Astrocyte (in vitro differentiated cells and primary cell): Measurements from ENCODE around the gene SYNE1. TPM values are rescaled to one million over a fixed set of nuclear protein-coding genes. Genes with fewer than 3 reads are reported as not detected.

Experiments
- DNase-seq: peaks from one replicate; pipeline ENCODE4 v3.0.0-alpha.2; 2010; ENCODE audit warnings: low read depth
- FAIRE-seq: peaks from 2 replicates; lab custom pipeline; 2011; peaks lifted over from hg19 to GRCh38; lab: Jason Lieb, UNC
- H2AFZ ChIP-seq: 2 replicates; pipeline ENCODE4 v1.6.0; 2012; ENCODE audit warnings: low read depth, low read length, inconsistent platforms
- H3K27ac ChIP-seq: 2 replicates; pipeline ENCODE4 v1.5.1; 2011; ENCODE audit warnings: low read depth, low read length, inconsistent platforms
- H3K27me3 ChIP-seq: 2 replicates; pipeline ENCODE4 v1.6.0; 2011; ENCODE audit warnings: low read length, inconsistent platforms; ENCODE audit not compliant: insufficient read depth
- H3K36me3 ChIP-seq: 2 replicates; pipeline ENCODE4 v1.5.1; 2011; ENCODE audit warnings: low read length, inconsistent platforms; ENCODE audit not compliant: insufficient read depth
- H3K4me1 ChIP-seq: 2 replicates; pipeline ENCODE4 v1.5.1; 2011; ENCODE audit warnings: low read length, inconsistent platforms; ENCODE audit not compliant: insufficient read depth
- H3K4me2 ChIP-seq: 2 replicates; pipeline ENCODE4 v1.6.0; 2012; ENCODE audit warnings: low read length, inconsistent platforms
- H3K4me3 ChIP-seq: 2 replicates; pipeline ENCODE4 v1.5.1; 2011; ENCODE audit warnings: low read depth, mild to moderate bottlenecking, low read length, inconsistent platforms; ENCODE audit not compliant: insufficient read depth
- H3K79me2 ChIP-seq: 2 replicates; pipeline ENCODE4 v1.6.0; 2012; ENCODE audit warnings: mild to moderate bottlenecking, low read length, inconsistent platforms; ENCODE audit not compliant: insufficient read depth
- H3K9ac ChIP-seq: 2 replicates; pipeline ENCODE4 v1.6.0; 2012; ENCODE audit warnings: mild to moderate bottlenecking, low read length, inconsistent platforms
- H3K9me3 ChIP-seq: 2 replicates; pipeline ENCODE4 v1.5.1; 2012; ENCODE audit warnings: low read depth, mild to moderate bottlenecking, low read length, inconsistent platforms; ENCODE audit not compliant: insufficient read depth
- H4K20me1 ChIP-seq: 2 replicates; pipeline ENCODE4 v1.6.0; 2012; ENCODE audit warnings: low read length, inconsistent platforms; ENCODE audit not compliant: insufficient read depth
- H3K27ac Mint-ChIP-seq: one replicate; pipeline ENCODE4 v1.8.0; 2021; ENCODE audit warnings: mild to moderate bottlenecking, mixed read lengths; ENCODE audit not compliant: unreplicated experiment
- H3K27me3 Mint-ChIP-seq: one replicate; pipeline ENCODE4 v1.8.0; 2021; ENCODE audit warnings: low read depth, mixed read lengths; ENCODE audit not compliant: unreplicated experiment
- H3K36me3 Mint-ChIP-seq: one replicate; pipeline ENCODE4 v1.8.0; 2021; ENCODE audit warnings: low read depth, mixed read lengths; ENCODE audit not compliant: unreplicated experiment
- H3K4me1 Mint-ChIP-seq: one replicate; pipeline ENCODE4 v1.8.0; 2021; ENCODE audit warnings: low read depth, mixed read lengths; ENCODE audit not compliant: unreplicated experiment
- H3K4me3 Mint-ChIP-seq: one replicate; pipeline ENCODE4 v1.8.0; 2021; ENCODE audit warnings: mild to moderate bottlenecking, moderate library complexity, mixed read lengths; ENCODE audit not compliant: unreplicated experiment
- H3K9me3 Mint-ChIP-seq: one replicate; pipeline ENCODE4 v1.8.0; 2021; ENCODE audit warnings: mild to moderate bottlenecking, mixed read lengths; ENCODE audit not compliant: unreplicated experiment
- CTCF ChIP-seq: IDR thresholded peaks from 2 replicates; pipeline ENCODE4 v1.5.1; 2011; ENCODE audit warnings: low read depth, mild to moderate bottlenecking, inconsistent platforms, low read length, moderate library complexity; ENCODE audit not compliant: insufficient read depth
- EZH2 ChIP-seq: IDR thresholded peaks from 2 replicates; pipeline ENCODE4 v1.6.1; 2012; ENCODE audit warnings: mild to moderate bottlenecking, low read length, inconsistent platforms; ENCODE audit not compliant: insufficient read depth
- total RNA-seq: library from RNA; stranded (reverse); gene quantifications from 2 replicates; pipeline ENCODE4 v1.2.1, GENCODE V29; 2021

Gene SYNE1
- total RNA-seq, 1 donor from 2014 or later = 66.5 TPM

GRCh38 chr6:152086223-152086873 lies 550.8 kb downstream of the SYNE1 start:
- H3K27ac Mint-ChIP-seq = no peak overlapping the region
- no peaks in the 10 kb centered on the region for H4K20me1 ChIP-seq
- no peaks in the 10 kb centered on the region for H3K36me3 Mint-ChIP-seq
- H3K4me2 ChIP-seq = peak overlapping the region; percentile 38
- H3K4me1 Mint-ChIP-seq = peaks cover 26% of the 10 kb centered on the region
- no peaks in the 10 kb centered on the region for H3K36me3 ChIP-seq
- no peak overlapping the region for H3K4me3 Mint-ChIP-seq
- H3K79me2 ChIP-seq = no peaks in the 10 kb centered on the region
- no peak for FAIRE-seq
- H3K4me3 ChIP-seq = no peak overlapping the region
- peaks cover 2% of the 10 kb centered on the region for H3K27me3 Mint-ChIP-seq
- H3K9me3 Mint-ChIP-seq = peaks cover 5% of the 10 kb centered on the region
- no peak overlapping the region for H2AFZ ChIP-seq
- DNase-seq = no peak
- peaks cover 30% of the 10 kb centered on the region for H3K4me1 ChIP-seq
- H3K9ac ChIP-seq = no peak overlapping the region
- TF ChIP-seq EZH2 (no peak), CTCF (no peak)
- peak overlapping the region; percentile 5 for H3K27ac ChIP-seq
- H3K27me3 ChIP-seq = no peaks in the 10 kb centered on the region
- no peaks in the 10 kb centered on the region for H3K9me3 ChIP-seq

- H3K4me3 Mint-ChIP-seq = no peak overlapping the region
- Histone ChIP-seq H4K20me1 (no peaks in the 10 kb centered on the region), H3K4me1 (peaks cover 28% of the 10 kb centered on the region), H3K4me3 (no peak overlapping the region), H3K27me3 (no peaks in the 10 kb centered on the region), H3K79me2 (no peaks in the 10 kb centered on the region), H3K9ac (no peak overlapping the region), H3K9me3 (no peaks in the 10 kb centered on the region), H3K4me2 (no peak overlapping the region), H2AFZ (no peak overlapping the region), H3K36me3 (no peaks in the 10 kb centered on the region), H3K27ac (no peak overlapping the region)
- H3K27me3 Mint-ChIP-seq = peaks cover 6% of the 10 kb centered on the region
- peaks cover 5% of the 10 kb centered on the region for H3K9me3 Mint-ChIP-seq
- no peaks in the 10 kb centered on the region for H3K36me3 Mint-ChIP-seq
- TF ChIP-seq EZH2 (no peak), CTCF (no peak)
- no peak overlapping the region for H3K27ac Mint-ChIP-seq
- H3K4me1 Mint-ChIP-seq = peaks cover 25% of the 10 kb centered on the region
- DNase-seq = no peak
- no peak for FAIRE-seq
Measured at GRCh38 chr6:152085451-152085921, 551.7 kb downstream of the SYNE1 start.

- no peak for DNase-seq
- TF ChIP-seq CTCF = no peak
- H3K27me3 ChIP-seq = no peaks in the 10 kb centered on the region
- Mint-ChIP-seq H3K27ac (no peak overlapping the region), H3K36me3 (peaks cover 3% of the 10 kb centered on the region), H3K4me1 (no peaks in the 10 kb centered on the region), H3K9me3 (peaks cover 27% of the 10 kb centered on the region), H3K4me3 (no peak overlapping the region), H3K27me3 (peaks cover 6% of the 10 kb centered on the region)
- no peak overlapping the region for H2AFZ ChIP-seq
- no peak overlapping the region for H3K4me2 ChIP-seq
- H3K9me3 ChIP-seq = no peaks in the 10 kb centered on the region
- H3K9ac ChIP-seq = no peak overlapping the region
- no peaks in the 10 kb centered on the region for H3K36me3 ChIP-seq
- H3K4me3 ChIP-seq = no peak overlapping the region
- no peak overlapping the region for H3K27ac ChIP-seq
- FAIRE-seq = no peak
- H4K20me1 ChIP-seq = no peaks in the 10 kb centered on the region
- H3K4me1 ChIP-seq = no peaks in the 10 kb centered on the region
- no peaks in the 10 kb centered on the region for H3K79me2 ChIP-seq
Measured at GRCh38 chr6:152078804-152079203, 558.4 kb downstream of the SYNE1 start.
